ENCODE results near the gene SLU7.

DNA sequence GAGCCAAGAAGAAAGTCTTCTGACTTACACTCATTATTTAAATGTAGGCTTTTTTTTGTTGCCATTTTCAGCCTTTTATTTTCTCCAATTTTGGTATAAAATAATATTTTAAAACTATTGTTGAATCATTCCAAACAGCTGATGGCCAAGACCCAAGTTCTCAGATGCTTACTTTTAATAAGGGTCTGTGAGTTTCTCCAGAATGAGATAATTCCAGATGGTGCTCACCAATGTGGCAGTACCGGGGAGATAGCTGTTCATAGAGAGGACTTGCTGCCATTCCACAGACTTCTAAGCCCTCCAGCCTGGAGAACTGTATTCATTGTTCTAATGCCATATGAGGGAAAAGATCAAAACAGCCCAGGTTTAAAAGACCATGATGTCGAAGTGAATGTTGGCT lies 43.2 kb downstream of the SLU7 start:
- TF ChIP-seq CTCF (conservative IDR thresholded peaks at IDR 0.05; ENCODE audit: low read depth, low read length) = no peak
- no peak for TF ChIP-seq MAZ (IDR thresholded peaks at IDR 0.05; ENCODE audit: borderline replicate concordance, low read depth, low read length)
- no peak for TF ChIP-seq RFX5 (IDR thresholded peaks at IDR 0.05; ENCODE audit: low read depth, low read length)
- TF ChIP-seq POLR2A (IDR thresholded peaks at IDR 0.05; ENCODE audit: low read depth, low read length) = no peak
- TF ChIP-seq NFE2L2 (IDR thresholded peaks at IDR 0.05; ENCODE audit: low read depth, low read length) = no peak
- TF ChIP-seq, protein P1, sequence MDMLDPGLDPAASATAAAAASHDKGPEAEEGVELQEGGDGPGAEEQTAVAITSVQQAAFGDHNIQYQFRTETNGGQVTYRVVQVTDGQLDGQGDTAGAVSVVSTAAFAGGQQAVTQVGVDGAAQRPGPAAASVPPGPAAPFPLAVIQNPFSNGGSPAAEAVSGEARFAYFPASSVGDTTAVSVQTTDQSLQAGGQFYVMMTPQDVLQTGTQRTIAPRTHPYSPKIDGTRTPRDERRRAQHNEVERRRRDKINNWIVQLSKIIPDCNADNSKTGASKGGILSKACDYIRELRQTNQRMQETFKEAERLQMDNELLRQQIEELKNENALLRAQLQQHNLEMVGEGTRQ (IDR thresholded peaks at IDR 0.05; ENCODE audit: low read depth, low read length) = no peak
- no peak for TF ChIP-seq BHLHE40 (IDR thresholded peaks at IDR 0.05; ENCODE audit: low read depth, low read length)
- no peak for TF ChIP-seq RAD21 (IDR thresholded peaks at IDR 0.05; ENCODE audit: low read length)
- TF ChIP-seq CEBPB (IDR thresholded peaks at IDR 0.05; ENCODE audit: low read depth, low read length) = no peak
- TF ChIP-seq ELK1 (IDR thresholded peaks at IDR 0.05; ENCODE audit: borderline replicate concordance, low read depth, low read length) = no peak
- no peak for TF ChIP-seq RCOR1 (IDR thresholded peaks at IDR 0.05; ENCODE audit: insufficient replicate concordance, low read length)

Data from IMR-90 (cell line).